Measurements from ENCODE around the gene HDHD5. TPM values are rescaled to one million over a fixed set of nuclear protein-coding genes. Genes with fewer than 3 reads are reported as not detected.

Gene HDHD5
- total RNA-seq, 1 experiment from 2014 or later = 33.5 TPM

Other genes starting within 250 kb of the HDHD5 start
- gene GAB4, start 151.1 kb downstream of the HDHD5 start, total RNA-seq (2014; rRNA removed; shearing (Covaris generic)) = not detected in 2 replicates
- gene IL17RA, start 74.3 kb downstream of the HDHD5 start, total RNA-seq (2014; rRNA removed; shearing (Covaris generic)) = 3.4 and 6.1 TPM in 2 replicates
- gene TMEM121B, start 37.9 kb downstream of the HDHD5 start, total RNA-seq (2014; rRNA removed; shearing (Covaris generic)) = not detected in 2 replicates
- gene ADA2, start 60.2 kb upstream of the HDHD5 start, total RNA-seq (2014; rRNA removed; shearing (Covaris generic)) = not detected in 2 replicates
- 1.2 and 1.4 TPM in 2 replicates for gene CECR2, start 210.2 kb upstream of the HDHD5 start, total RNA-seq (2014; rRNA removed; shearing (Covaris generic))